Measurements from ENCODE around the gene RNF5. TPM values are rescaled to one million over a fixed set of nuclear protein-coding genes. Genes with fewer than 3 reads are reported as not detected.

RNF5 gene
- total RNA-seq, 1 experiment from 2014 or later: 114 TPM

- POLR2A ChIA-PET: no interaction called here
- Mint-ChIP-seq H3K9me3 (no peaks in the 10 kb centered on the region), H3K27me3 (ENCODE audit: low read depth) (peaks cover 3% of the 10 kb centered on the region; the same call in 1 of the 2 replicates), H3K4me3 (no peak overlapping the region), H3K36me3 (no peaks in the 10 kb centered on the region), H3K4me1 (peaks cover 3% of the 10 kb centered on the region; the same call in 1 of the 2 replicates), H3K27ac (no peak overlapping the region)
- DNase-seq (ENCODE audit: low spot score) (no peak), ATAC-seq (no peak)
- TF ChIP-seq ZNF121 (CRISPR knock-in tag; IDR thresholded peaks at IDR 0.05) (no peak), E2F1 (CRISPR knock-in tag; IDR thresholded peaks at IDR 0.05) (no peak), FOXJ3 (CRISPR knock-in tag; IDR thresholded peaks at IDR 0.05; ENCODE audit: borderline replicate concordance) (no peak), MXD4 (CRISPR knock-in tag; IDR thresholded peaks at IDR 0.05; ENCODE audit: borderline replicate concordance) (no peak), ZNF263 (CRISPR knock-in tag; IDR thresholded peaks at IDR 0.05; ENCODE audit: low read depth) (no peak), ZNF317 (CRISPR knock-in tag; IDR thresholded peaks at IDR 0.05; ENCODE audit: borderline replicate concordance, low read depth) (no peak), IRF1 (CRISPR knock-in tag; IDR thresholded peaks at IDR 0.05) (no peak), KAT7 (CRISPR knock-in tag; IDR thresholded peaks at IDR 0.05; ENCODE audit: borderline replicate concordance) (no peak), TCF7 (CRISPR knock-in tag; IDR thresholded peaks at IDR 0.05; ENCODE audit: low read depth) (no peak), ZNF423 (CRISPR knock-in tag; IDR thresholded peaks at IDR 0.05) (no peak), CREM (CRISPR knock-in tag; IDR thresholded peaks at IDR 0.05) (no peak), ZSCAN18 (CRISPR knock-in tag; IDR thresholded peaks at IDR 0.05) (no peak), ZNF281 (CRISPR knock-in tag; IDR thresholded peaks at IDR 0.05) (no peak), SOX15 (CRISPR knock-in tag; IDR thresholded peaks at IDR 0.05) (no peak), SP1 (CRISPR knock-in tag; conservative IDR thresholded peaks at IDR 0.05) (no peak), AFF4 (CRISPR knock-in tag; IDR thresholded peaks at IDR 0.05; ENCODE audit: borderline replicate concordance) (no peak), TEAD1 (CRISPR knock-in tag; IDR thresholded peaks at IDR 0.05) (no peak)
- CTCF ChIA-PET: no interaction called here
Observed at GRCh38 chr6:32218167-32218566, 40.0 kb downstream of the RNF5 start.
